IMR-90 (cell line): ENCODE measurements around the gene PDLIM1. TPM values are rescaled to one million over a fixed set of nuclear protein-coding genes. Genes with fewer than 3 reads are reported as not detected.

ENCODE experiments used
- ATAC-seq: fragments of 200-7000 bp; cut with Tn5 transposase; 2 replicates; pipeline ENCODE4 v1.9.1; 2020; ENCODE audit warnings: low read depth, mild to moderate bottlenecking, moderate library complexity
- BruUV-seq: library from RNA; stranded (reverse); fragments of 400-500 nt; replicated peaks from 2 replicates; lab custom pipeline; 2021; lab: Mats Ljungman, UMichigan
- CTCF ChIA-PET: fragments of 300-600 bp; formaldehyde crosslinking; extraction: SDS; loops from one replicate; lab custom pipeline; 2021; ENCODE audit warnings: antibody characterized with exemption; lab: Yijun Ruan, JAX
- POLR2A ChIA-PET: fragments of 300-600 bp; sonication (Branson Sonifier 250); formaldehyde crosslinking; loops from one replicate; lab custom pipeline; 2022; ENCODE audit warnings: antibody characterized with exemption; ENCODE audit not compliant: unreplicated experiment; lab: Charles Lee
- DNase-seq: peaks from one replicate; pipeline ENCODE4 v3.0.0; 2013
- H2AFZ ChIP-seq: replicated peaks from 2 replicates; pipeline ENCODE3; 2013; ENCODE audit warnings: low read length, mild to moderate bottlenecking; ENCODE audit not compliant: poor library complexity
- H2AK5ac ChIP-seq: 2 replicates; pipeline ENCODE4 v1.6.1; 2013; ENCODE audit warnings: low read depth, low read length, inconsistent platforms
- H2AK9ac ChIP-seq: replicated peaks from 2 replicates; pipeline ENCODE3; 2013; ENCODE audit warnings: mild to moderate bottlenecking, low read depth, low read length, moderate library complexity; ENCODE audit not compliant: poor library complexity
- H2BK120ac ChIP-seq: 2 replicates; pipeline ENCODE4 v1.6.1; 2013; ENCODE audit warnings: low read depth, low read length, inconsistent platforms
- H2BK15ac ChIP-seq: 3 replicates; pipeline ENCODE4 v1.6.1; 2013; ENCODE audit warnings: low read depth, low read length, inconsistent platforms
- H2BK20ac ChIP-seq: 2 replicates; pipeline ENCODE4 v1.6.1; 2013; ENCODE audit warnings: low read depth, mild to moderate bottlenecking, inconsistent platforms, low read length, moderate library complexity
- H2BK5ac ChIP-seq: 2 replicates; pipeline ENCODE4 v1.6.1; 2013; ENCODE audit warnings: mild to moderate bottlenecking, low read depth, low read length, inconsistent platforms; ENCODE audit not compliant: poor library complexity, severe bottlenecking
- H3K14ac ChIP-seq: replicated peaks from 2 replicates; pipeline ENCODE4 v1.6.1; 2013; ENCODE audit warnings: low read depth, low read length, inconsistent platforms
- H3K18ac ChIP-seq: 2 replicates; pipeline ENCODE4 v1.6.1; 2013; ENCODE audit warnings: low read depth, low read length, control low read depth
- H3K23ac ChIP-seq: 2 replicates; pipeline ENCODE4 v1.6.1; 2013; ENCODE audit warnings: low read depth, low read length, inconsistent platforms
- H3K27ac ChIP-seq: 2 replicates; pipeline ENCODE4 v1.5.1; 2013; ENCODE audit warnings: mild to moderate bottlenecking, control low read depth, low read length; ENCODE audit not compliant: insufficient read depth
- H3K27me3 ChIP-seq: 2 replicates; pipeline ENCODE4 v1.6.1; 2013; ENCODE audit warnings: low read length; ENCODE audit not compliant: control insufficient read depth, insufficient read depth
- H3K36me3 ChIP-seq: 2 replicates; pipeline ENCODE4 v1.6.1; 2013; ENCODE audit warnings: low read length, mixed read lengths; ENCODE audit not compliant: control insufficient read depth, insufficient read depth
- H3K4ac ChIP-seq: 2 replicates; pipeline ENCODE4 v1.6.1; 2013; ENCODE audit warnings: low read depth, low read length, inconsistent platforms
- H3K4me1 ChIP-seq: 2 replicates; pipeline ENCODE4 v1.6.1; 2013; ENCODE audit warnings: low read length, mixed read lengths; ENCODE audit not compliant: control insufficient read depth, insufficient read depth
- H3K4me2 ChIP-seq: 2 replicates; pipeline ENCODE4 v1.6.1; 2013; ENCODE audit warnings: low read depth, mild to moderate bottlenecking, control low read depth, low read length, moderate library complexity
- H3K4me3 ChIP-seq: 2 replicates; pipeline ENCODE4 v1.5.1; 2013; ENCODE audit warnings: low read depth, mild to moderate bottlenecking, control low read depth, low read length, moderate library complexity; ENCODE audit not compliant: insufficient read depth
- H3K56ac ChIP-seq: 2 replicates; pipeline ENCODE4 v1.6.1; 2013; ENCODE audit warnings: low read length, inconsistent platforms; ENCODE audit not compliant: insufficient read depth; ENCODE audit errors: extremely low read depth
- H3K79me1 ChIP-seq, 2 experiments: 2 replicates each; pipeline ENCODE4 v1.6.1; 2013; ENCODE audit warnings: low read length in 2 of 2, inconsistent platforms in 1 of 2, low read depth in 1 of 2
- H3K9ac ChIP-seq: 2 replicates; pipeline ENCODE4 v1.6.1; 2013; ENCODE audit warnings: low read depth, low read length, control low read depth
- H3K9me1 ChIP-seq: 2 replicates; pipeline ENCODE4 v1.6.1; 2013; ENCODE audit warnings: low read length, inconsistent platforms; ENCODE audit not compliant: insufficient read depth
- H3K9me3 ChIP-seq: 2 replicates; pipeline ENCODE4 v1.6.1; 2013; ENCODE audit warnings: low read length; ENCODE audit not compliant: control insufficient read depth, insufficient read depth
- H4K20me1 ChIP-seq: 2 replicates; pipeline ENCODE4 v1.6.1; 2013; ENCODE audit warnings: low read length, inconsistent platforms; ENCODE audit not compliant: insufficient read depth
- H4K5ac ChIP-seq: 2 replicates; pipeline ENCODE4 v1.6.1; 2013; ENCODE audit warnings: mild to moderate bottlenecking, low read depth, low read length, control low read depth
- H4K8ac ChIP-seq, 2 experiments: 2 replicates each; pipeline ENCODE4 v1.6.1; 2013; ENCODE audit warnings: low read depth in 2 of 2, low read length in 2 of 2, control low read depth in 1 of 2, inconsistent platforms in 1 of 2
- H4K91ac ChIP-seq: 2 replicates; pipeline ENCODE4 v1.6.1; 2013; ENCODE audit warnings: low read depth, low read length, inconsistent platforms; ENCODE audit not compliant: insufficient read depth
- BHLHE40 ChIP-seq: fragments of 150-350 bp; IDR thresholded peaks from 2 replicates; pipeline ENCODE4 v1.6.1; 2016; ENCODE audit warnings: mild to moderate bottlenecking, low read depth, low read length
- CEBPB ChIP-seq: IDR thresholded peaks from 2 replicates; pipeline ENCODE4 v1.6.1; 2012; ENCODE audit warnings: low read depth, low read length, improper control_type of control experiment
- CTCF ChIP-seq: conservative IDR thresholded peaks from 2 replicates; pipeline ENCODE4 v1.5.1; 2012; ENCODE audit warnings: mild to moderate bottlenecking, low read depth, low read length, improper control_type of control experiment
- ELK1 ChIP-seq: fragments of 150-350 bp; IDR thresholded peaks from 2 replicates; pipeline ENCODE4 v1.6.1; 2016; ENCODE audit warnings: low read depth, mild to moderate bottlenecking, low read length, moderate library complexity, borderline replicate concordance
- FOS ChIP-seq: fragments of 150-350 bp; IDR thresholded peaks from 2 replicates; pipeline ENCODE4 v1.6.1; 2016; ENCODE audit warnings: low read depth, low read length
- MAFK ChIP-seq: IDR thresholded peaks from 2 replicates; pipeline ENCODE4 v1.6.1; 2012; ENCODE audit warnings: low read depth, low read length, improper control_type of control experiment
- MAZ ChIP-seq: IDR thresholded peaks from 2 replicates; pipeline ENCODE4 v1.6.1; 2012; ENCODE audit warnings: low read depth, mild to moderate bottlenecking, low read length, improper control_type of control experiment, moderate library complexity, borderline replicate concordance
- NFE2L2 ChIP-seq: fragments of 150-350 bp; IDR thresholded peaks from 2 replicates; pipeline ENCODE4 v1.6.1; 2016; ENCODE audit warnings: low read depth, mild to moderate bottlenecking, low read length
- POLR2A ChIP-seq: IDR thresholded peaks from 2 replicates; pipeline ENCODE4 v1.6.1; 2012; ENCODE audit warnings: mild to moderate bottlenecking, low read depth, low read length
- RCOR1 ChIP-seq: IDR thresholded peaks from 2 replicates; pipeline ENCODE4 v1.6.1; 2012; ENCODE audit warnings: mild to moderate bottlenecking, low read length, improper control_type of control experiment; ENCODE audit not compliant: insufficient replicate concordance
- RFX5 ChIP-seq: IDR thresholded peaks from 2 replicates; pipeline ENCODE4 v1.8.0; 2012; ENCODE audit warnings: low read depth, mild to moderate bottlenecking, low read length, moderate library complexity
- SMC3 ChIP-seq: fragments of 150-350 bp; IDR thresholded peaks from 2 replicates; pipeline ENCODE4 v1.6.1; 2016; ENCODE audit warnings: low read depth, mild to moderate bottlenecking, antibody characterized with exemption, low read length, moderate library complexity
- USF2 ChIP-seq: fragments of 150-350 bp; IDR thresholded peaks from 2 replicates; pipeline ENCODE4 v1.6.1; 2017; ENCODE audit warnings: mild to moderate bottlenecking, antibody characterized with exemption, low read length, low read depth
- WGBS, 2 experiments: methylation state at CpG; one replicate each; pipeline versions ENCODE4 v1.1.5 to v1.1.7; 2013; ENCODE audit warnings: missing lambda C conversion rate in 2 of 2; ENCODE audit not compliant: insufficient read length in 1 of 2; ENCODE audit errors: extremely low coverage in 2 of 2; 5-methylcytosine and 5-hydroxymethylcytosine counted together
- dilution Hi-C: fragments of 300-500 bp; cut with HindIII; formaldehyde crosslinking; loops from one replicate; pipeline ENCODE4 v1.14.3; 2018; ENCODE audit warnings: low sequenced_read_pairs; ENCODE audit not compliant: unreplicated experiment
- in situ Hi-C: fragments of 300-500 bp; cut with MboI; formaldehyde crosslinking; loops from 3 replicates; pipeline ENCODE4 v1.14.3; 2019; ENCODE audit warnings: low sequenced_read_pairs, inconsistent platforms, mixed read lengths
- intact Hi-C: fragments of 100-400 bp; cut with micrococcal nuclease; formaldehyde crosslinking; loops from 2 replicates; pipeline ENCODE4 v1.10.0; 2022
- polyA plus RNA-seq, 3 experiments: library from polyadenylated mRNA; depleted of rRNA; stranded (reverse); fragments of >200 nt; gene quantifications; 2 replicates each; pipeline ENCODE4 v1.2.3, GENCODE V29; 2012; ENCODE audit warnings: low replicate concordance in 1 of 3
- total RNA-seq: library from RNA; depleted of rRNA; stranded (reverse); fragments of >200 nt; gene quantifications from 2 replicates; pipeline ENCODE4 v1.2.3, GENCODE V29; 2012

PDLIM1 gene
- total and polyA plus RNA-seq, 2 of the 4 experiments (the other 2 are of a cell fraction): 30.1 to 187 TPM

GRCh38 chr10:95329296-95329695 lies 38.5 kb upstream of the PDLIM1 start:
- peak overlapping the region; percentile 65 for H3K4ac ChIP-seq
- ATAC-seq: no peak

More at GRCh38 chr10:95329296-95329695, 38.5 kb upstream of the PDLIM1 start:
- no peaks in the 10 kb centered on the region; a peak in 1 of 4 replicates for H3K79me1 ChIP-seq
- H2BK15ac ChIP-seq: peak overlapping the region; percentile 72; the same call in 2 of the 3 replicates
- H3K36me3 ChIP-seq: no peaks in the 10 kb centered on the region
- H2BK5ac ChIP-seq: peak overlapping the region; percentile 46
- H3K18ac ChIP-seq: peak overlapping the region; percentile 80
- H2BK120ac ChIP-seq: peak overlapping the region; percentile 81
- no peak overlapping the region for H3K27ac ChIP-seq
- peak overlapping the region; percentile 23 for H2AFZ ChIP-seq
- peaks cover 48% of the 10 kb centered on the region for H3K4me1 ChIP-seq
- TF ChIP-seq RCOR1 (no peak), RFX5 (no peak), POLR2A (no peak), MAFK (no peak), FOS (no peak), CTCF (no peak), MAZ (no peak), BHLHE40 (no peak), ELK1 (no peak), USF2 (no peak), CEBPB (no peak), NFE2L2 (no peak), SMC3 (no peak)
- in situ Hi-C loops (no loop called here), dilution Hi-C loops (no loop called here), intact Hi-C loops (no loop called here)
- WGBS, 2 experiments: no CpG with 5 or more reads among the region's 9 CpGs
- CTCF ChIA-PET: interaction anchor here (0.6 kb wide), 1 partner anchor 17 kb away, joined by 3 read pairs; no protein-coding TSS in a partner anchor
- H3K27me3 ChIP-seq: no peaks in the 10 kb centered on the region
- H3K14ac ChIP-seq: peak overlapping the region; percentile 62; the same call in 1 of the 2 replicates
- H2AK5ac ChIP-seq: peak overlapping the region; percentile 87
- no peak overlapping the region for H3K4me3 ChIP-seq
- no peak overlapping the region for H3K4me2 ChIP-seq
- no peak overlapping the region for H3K23ac ChIP-seq
- peak overlapping the region; percentile 88 for H4K91ac ChIP-seq
- H4K8ac ChIP-seq: peak overlapping the region; percentile 19 to 21; a peak in 1 of 4 replicates
- peaks cover 35% of the 10 kb centered on the region for H3K9me1 ChIP-seq
- BruUV-seq: no TSS peak
- H2BK20ac ChIP-seq: peak overlapping the region; percentile 94; the same call in 1 of the 2 replicates
- H3K9me3 ChIP-seq: no peaks in the 10 kb centered on the region
- H3K9ac ChIP-seq: no peak overlapping the region
- no peak overlapping the region for H2AK9ac ChIP-seq
- no peaks in the 10 kb centered on the region for H4K20me1 ChIP-seq
- DNase-seq: peak; percentile 24
- H3K56ac ChIP-seq: 0 out of 2 replicates have a peak overlapping the region, but pooled peaks have one; percentile 14
- POLR2A ChIA-PET: no interaction called here
- peak overlapping the region; percentile 76 for H4K5ac ChIP-seq
